ENCODE data around the gene PLK5.

GRCh38 chr19:1567848-1568227 lies 44.0 kb downstream of the PLK5 start:
- no peak for TF ChIP-seq CTCF (IDR thresholded peaks at IDR 0.05)
- no peak for TF ChIP-seq POLR2A (IDR thresholded peaks at IDR 0.05)
- TF ChIP-seq POLR2AphosphoS5 (IDR thresholded peaks at IDR 0.05), result no peak

All from gastroesophageal sphincter (tissue), 3 donors.